ENCODE measurements around the gene CDKN1B.
"Not testable (repeated sequence)": the region's sequence is repeated elsewhere in the genome, so short reads cannot be mapped to it uniquely, and the experiment has no call there.

Gene CDKN1B

DNA sequence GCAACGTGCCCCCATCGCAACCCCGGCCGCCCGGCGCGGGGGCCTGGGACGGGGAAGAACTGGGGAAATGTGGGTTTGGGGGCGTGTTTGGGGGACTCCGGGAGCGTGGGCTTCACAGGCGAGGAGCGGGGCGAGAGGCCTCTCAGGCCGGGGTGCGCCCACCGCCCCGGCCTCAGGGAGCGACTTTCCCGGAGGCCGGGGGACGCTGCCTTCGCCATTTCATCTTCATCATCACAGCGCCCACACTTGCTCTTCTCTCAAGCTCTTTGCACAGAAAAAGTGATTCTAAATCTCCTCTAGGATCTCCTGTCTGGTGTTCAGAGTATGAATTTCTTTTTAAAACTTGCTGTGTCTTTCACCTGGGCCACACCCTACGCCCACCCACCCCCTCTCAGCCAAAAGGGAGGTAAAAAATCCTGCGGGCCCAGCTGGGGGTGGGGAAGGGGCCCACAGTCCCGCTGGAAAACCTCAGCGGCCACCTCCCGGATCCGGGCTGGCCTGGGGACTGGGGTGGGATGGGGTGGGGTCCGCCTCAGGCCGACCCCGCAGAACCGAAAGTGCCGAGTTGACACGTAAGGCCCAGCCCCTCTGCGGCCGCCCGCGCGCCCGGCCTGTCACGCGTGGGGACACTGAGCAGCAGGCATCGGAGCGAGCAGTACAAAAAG, 7.4 kb downstream of the CDKN1B start:
- no peak for DNase-seq (ENCODE audit: low read depth)

DNA sequence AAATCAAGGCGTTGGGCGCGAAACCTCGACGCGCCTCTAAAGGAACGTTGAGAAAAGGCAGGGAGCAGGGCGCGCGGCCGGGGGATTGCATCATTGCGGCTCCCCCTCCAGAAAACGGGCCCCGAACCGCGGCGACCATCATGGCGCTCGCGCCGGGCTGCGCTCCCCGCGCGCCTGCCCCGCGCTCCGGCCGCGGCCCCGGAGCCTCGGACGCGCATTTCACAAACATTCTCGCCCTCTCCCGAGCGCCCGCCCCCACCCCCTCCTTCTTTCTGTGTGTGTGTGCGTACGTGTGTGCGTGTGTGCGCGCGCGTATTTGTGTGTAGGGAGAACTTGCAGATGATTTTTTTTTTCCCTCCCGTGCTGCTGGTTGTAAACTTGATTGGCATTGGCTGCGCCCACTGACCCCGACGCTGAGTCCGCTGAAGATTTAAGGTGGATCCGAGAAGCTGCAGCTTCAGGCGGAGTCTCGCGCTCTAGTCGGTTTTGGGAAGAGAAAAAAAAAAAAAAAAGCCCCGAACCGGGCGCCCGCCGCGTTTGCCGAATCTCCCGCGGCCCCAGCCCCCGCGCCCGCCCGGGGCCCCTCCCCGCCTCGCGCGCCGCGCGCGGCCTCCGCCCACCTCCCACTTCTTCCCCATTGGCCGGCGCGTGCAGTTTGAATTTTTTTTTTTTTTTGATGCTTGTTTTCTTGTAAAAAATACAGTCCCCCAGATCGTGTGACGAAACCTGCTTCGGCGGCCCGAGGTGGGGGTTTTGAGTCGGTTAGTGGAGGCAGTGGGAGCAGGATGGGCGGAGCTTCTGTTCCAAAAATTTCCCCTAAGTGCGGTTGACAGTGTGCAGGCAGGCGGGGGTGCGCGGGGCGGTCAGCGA, 8.2 kb downstream of the CDKN1B start:
- peak; percentile 88 for DNase-seq (ENCODE audit: low read depth)

DNA sequence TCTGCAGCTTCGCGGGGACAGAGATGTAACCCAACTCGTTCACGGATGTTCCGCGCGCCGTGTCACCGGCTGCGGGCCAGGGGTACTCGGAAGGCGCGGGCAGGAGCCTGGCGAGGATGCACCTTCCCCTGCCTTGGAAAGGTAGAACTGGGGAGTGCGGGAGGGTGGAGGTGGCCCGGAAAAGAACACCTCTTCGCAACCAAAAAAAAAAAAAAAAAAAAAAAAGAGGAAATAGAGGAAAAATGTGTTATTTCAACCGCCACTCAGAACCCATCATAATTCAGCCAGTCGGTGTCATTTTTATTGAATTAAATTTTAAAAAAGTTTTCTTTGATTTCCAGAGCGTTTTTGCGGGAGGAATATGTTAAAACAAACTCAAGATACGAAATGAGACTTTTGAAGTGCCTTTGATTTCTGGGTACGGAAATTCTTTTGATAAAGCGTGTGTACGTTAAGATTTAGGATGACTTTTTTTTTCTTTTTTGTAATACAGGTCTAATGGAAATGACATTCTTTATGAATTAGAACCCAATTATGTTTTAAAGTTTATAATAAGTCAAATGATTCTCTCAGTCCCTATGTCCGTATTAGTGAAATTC, 8.9 kb downstream of the CDKN1B start:
- no peak for DNase-seq (ENCODE audit: low read depth)

- no peak for DNase-seq (ENCODE audit: low read depth)
These were observed 9.5 kb downstream of the CDKN1B start for GRCh38 chr12:12726555-12727093.

- no peak for DNase-seq (ENCODE audit: low read depth)
These were observed 14.0 kb downstream of the CDKN1B start for GRCh38 chr12:12731178-12731577.

DNA sequence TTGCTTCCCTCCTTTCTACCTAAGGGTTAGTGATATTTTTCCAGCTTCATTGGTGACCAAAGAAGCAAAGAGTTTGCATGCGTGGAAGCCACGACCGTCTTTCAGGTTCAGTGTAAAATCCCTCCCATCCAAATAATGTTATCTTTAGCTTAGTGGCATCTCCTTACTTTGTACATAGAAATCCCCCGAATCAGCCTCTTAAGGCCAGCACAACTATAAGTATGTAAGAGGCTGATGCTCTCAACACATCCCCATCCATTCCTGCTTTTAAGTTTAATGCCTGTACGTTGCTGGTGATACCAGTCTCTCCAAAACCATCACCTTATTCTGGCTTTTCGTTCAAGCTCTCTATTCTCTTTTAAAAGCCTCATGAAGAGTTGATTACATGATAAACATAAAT, 14.6 kb downstream of the CDKN1B start:
- no peak for DNase-seq (ENCODE audit: low read depth)

- no peak for DNase-seq (ENCODE audit: low read depth)
These were observed 15.9 kb downstream of the CDKN1B start for GRCh38 chr12:12733118-12733517.

DNA sequence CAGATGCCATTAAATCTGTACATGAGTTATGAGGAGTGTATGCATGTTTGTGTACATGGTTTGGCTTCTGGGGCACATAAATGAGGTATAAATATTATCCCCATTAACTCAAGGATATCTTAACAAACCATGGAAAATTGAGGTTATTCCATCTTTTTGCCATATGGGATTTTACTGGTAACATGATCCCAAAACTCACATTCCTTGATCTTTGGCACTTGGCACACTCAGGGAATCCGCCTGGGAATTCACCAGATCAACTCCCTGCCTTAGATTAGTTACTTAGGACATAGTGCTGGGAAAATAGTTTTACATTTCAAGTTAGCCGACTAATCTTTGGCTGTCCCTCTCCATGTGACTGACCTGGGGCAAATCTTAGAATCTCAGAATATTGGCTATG, 16.9 kb downstream of the CDKN1B start:
- no peak for DNase-seq (ENCODE audit: low read depth)

DNA sequence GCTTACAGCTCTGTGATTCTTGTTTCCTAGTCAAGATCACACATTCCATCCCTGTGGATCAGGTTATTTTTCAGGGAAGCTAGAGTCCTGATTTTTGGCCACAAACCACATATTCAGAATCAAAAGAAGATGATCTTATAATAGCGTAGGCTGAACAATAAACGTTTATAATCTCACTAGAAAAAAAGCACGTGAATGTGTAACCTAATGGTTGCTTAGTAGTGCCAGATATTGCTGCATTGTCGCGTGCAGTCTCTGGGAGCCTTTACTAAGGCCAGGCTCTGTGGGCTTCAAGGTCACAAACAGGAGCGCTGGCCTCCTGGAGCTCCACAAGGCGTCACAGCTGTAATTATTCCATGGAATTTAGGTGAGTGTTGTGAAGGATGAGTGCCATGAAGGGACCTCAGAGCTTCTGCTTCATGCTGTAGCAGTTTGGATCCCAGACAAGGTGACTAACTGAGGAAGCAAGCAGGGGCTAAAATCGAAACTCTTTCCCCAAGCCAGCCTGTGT, 17.4 kb downstream of the CDKN1B start:
- DNase-seq (ENCODE audit: low read depth): no peak

GRCh38 chr12:12735301-12735700, 18.1 kb downstream of the CDKN1B start:
- DNase-seq (ENCODE audit: low read depth): no peak

DNA sequence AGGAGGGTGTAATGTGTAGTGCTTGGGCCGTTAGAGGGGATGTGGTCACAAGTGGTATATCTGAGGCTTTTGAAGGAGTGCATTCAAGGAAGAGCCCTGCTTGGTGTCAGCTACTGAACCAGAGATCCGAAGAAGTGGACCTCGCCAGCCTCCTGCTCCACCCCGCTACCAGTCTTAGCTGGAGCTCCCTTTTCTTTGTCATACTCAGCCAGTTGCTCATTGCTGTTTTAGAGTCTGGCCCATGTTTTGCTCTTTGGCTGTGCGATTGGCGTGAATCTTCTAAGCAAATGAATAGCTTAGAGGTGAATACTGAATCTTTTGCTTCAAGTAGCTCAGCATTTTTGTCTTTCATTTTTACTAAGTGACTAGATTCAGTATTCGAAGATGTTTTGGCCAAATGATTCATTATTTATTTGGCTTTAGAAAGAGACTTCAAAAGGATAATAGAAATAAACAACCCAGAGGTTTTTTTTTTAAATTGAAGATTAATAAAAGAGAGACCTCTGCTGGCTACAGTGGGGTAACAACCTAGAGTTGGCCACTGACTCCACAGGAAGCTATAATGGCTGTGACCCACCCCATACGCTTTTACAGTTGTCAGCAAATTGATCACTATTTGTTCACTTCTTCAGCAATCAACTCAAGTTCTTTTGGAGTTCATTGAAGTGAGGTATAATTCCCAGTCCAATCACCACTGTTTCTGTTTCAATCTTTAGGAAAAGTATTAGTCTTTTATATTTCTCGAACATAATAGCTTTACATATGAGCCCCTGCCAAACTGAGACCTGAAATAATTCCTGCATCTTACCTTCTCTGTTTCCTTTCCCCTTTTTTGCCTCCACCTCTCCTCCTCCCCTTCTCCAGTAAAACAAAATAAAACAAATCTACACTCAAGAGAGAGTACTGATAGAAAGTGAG, 19.9 kb downstream of the CDKN1B start:
- peak; percentile 33 for DNase-seq (ENCODE audit: low read depth)

DNA sequence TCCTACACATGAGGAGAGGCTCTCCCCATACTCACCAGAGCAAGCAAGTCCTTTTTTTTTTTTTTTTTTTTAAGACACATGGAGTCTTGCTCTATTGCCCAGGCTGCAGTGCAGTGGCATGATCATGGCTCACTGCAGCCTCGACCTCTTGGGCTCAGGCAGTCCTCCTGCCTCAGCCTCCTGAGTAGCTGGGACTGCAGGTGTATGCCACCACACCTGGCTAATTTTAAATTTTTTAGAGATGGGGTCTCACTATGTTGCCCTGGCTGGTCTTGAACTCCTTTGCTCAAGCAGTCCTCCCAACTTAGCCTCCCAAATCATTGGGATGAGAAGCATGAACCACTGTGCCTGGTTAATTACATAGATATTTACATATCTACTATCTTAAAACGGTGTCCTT, 21.0 kb downstream of the CDKN1B start:
- not testable (repeated sequence) for DNase-seq (ENCODE audit: low read depth)

- DNase-seq (ENCODE audit: low read depth): no peak
These were observed 24.5 kb downstream of the CDKN1B start for GRCh38 chr12:12741660-12742059.

GRCh38 chr12:12744546-12745305, 27.6 kb downstream of the CDKN1B start:
- no peak for DNase-seq (ENCODE audit: low read depth)

DNA sequence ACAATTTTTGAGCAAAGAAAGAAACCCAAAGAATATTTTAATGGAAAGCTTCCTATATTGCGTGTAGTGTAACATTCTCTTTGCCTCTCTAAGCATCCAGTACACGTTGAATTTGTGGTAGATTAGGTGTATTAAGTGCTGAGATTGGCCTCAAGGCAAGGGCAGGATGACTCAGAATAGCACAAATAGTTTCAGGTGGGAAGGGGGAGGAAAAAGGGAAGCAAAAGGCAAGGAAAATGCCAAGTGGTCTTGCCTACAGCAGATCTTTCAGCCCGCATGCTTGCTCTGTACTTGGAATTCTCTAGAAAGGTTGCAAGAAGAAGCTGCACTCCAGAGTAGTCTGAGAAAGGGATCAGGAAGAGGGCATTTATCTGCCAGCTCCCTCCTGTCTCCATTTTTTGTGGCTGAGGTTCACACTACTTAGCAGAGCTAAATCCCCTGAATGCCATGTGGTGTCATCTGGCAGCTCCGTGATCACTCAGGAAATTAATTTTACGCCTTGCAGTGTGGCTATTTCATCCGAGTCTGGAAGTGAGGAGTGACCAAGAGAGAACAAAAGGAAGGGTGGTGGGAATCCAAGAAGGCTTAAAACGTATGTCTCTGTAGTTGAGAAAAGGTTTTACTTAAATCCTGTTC, 28.5 kb downstream of the CDKN1B start:
- DNase-seq (ENCODE audit: low read depth): no peak

DNA sequence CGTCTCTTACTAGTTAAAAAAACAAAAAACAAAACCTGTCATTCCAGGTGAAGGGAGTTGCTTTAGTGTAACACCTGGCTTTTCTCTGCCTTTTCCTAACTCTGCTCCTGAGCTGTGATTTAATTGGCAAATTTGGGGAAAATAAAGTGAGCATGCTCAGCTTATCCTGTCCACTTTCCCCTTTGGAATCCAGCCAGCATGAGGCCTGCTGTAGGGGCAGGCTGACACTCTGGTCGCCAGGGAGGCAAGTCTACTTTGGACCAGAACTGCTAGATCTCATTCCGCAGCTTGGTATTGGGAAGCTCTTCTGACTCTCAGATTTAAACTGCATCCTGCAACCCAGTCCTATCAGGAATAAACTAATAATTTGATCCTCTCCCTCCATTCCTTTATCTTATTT, 30.1 kb downstream of the CDKN1B start:
- no peak for DNase-seq (ENCODE audit: low read depth)

DNA sequence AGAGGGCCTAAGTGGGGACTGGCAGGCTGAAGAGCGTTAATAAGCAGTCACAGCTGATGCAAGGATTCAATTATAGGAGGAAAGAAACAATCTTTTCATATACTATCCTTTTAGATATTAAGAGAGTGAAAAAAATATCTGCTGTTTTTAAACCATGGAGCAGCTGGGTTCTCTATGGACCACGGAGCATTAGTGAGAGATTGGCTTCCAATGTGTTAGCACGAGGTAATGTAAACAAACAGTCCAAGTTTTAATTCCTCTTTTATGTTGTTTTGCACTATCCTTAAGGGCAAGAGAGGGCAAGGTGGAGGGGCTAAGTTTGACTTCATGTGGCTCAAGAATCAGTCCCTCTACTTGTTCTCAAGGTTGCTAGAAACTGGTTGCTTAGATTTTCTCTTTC, 30.9 kb downstream of the CDKN1B start:
- DNase-seq (ENCODE audit: low read depth): no peak

GRCh38 chr12:12749433-12749832, 32.3 kb downstream of the CDKN1B start:
- DNase-seq (ENCODE audit: low read depth): no peak

- no peak for DNase-seq (ENCODE audit: low read depth)
These were observed 38.8 kb downstream of the CDKN1B start for GRCh38 chr12:12755923-12756322.

DNA sequence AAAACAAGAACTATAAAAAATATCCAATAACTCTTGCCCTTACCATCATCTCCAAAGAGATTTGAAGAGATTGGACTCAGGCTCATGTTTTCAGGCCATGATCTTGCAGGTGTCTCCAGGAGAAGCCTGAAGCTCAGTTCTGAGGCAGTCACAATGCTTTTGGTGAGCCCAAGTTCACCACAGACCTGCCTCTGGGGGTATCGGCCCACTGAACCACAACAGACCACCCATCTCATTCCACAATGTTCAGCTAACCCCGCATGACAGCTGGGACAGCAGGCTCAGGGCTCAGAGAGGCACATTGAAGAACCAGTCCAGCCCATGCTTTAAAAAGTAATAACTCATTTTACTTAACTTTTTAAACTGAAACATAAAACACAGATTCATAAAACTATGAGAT, 40.0 kb downstream of the CDKN1B start:
- no peak for DNase-seq (ENCODE audit: low read depth)
